ENCODE data around the gene S100A12.

Gene S100A12

GRCh38 chr1:153363641-153364040, 11.8 kb downstream of the S100A12 start:
- H3K27me3 ChIP-seq (ENCODE audit: insufficient read depth, low read length), result no peaks in the 10 kb centered on the region
- no peaks in the 10 kb centered on the region for H3K4me1 ChIP-seq (ENCODE audit: insufficient read depth, low read length)
- no peaks in the 10 kb centered on the region for H3K36me3 ChIP-seq (ENCODE audit: insufficient read depth, low read depth, low read length)
- H3K27ac ChIP-seq (ENCODE audit: low read length), result no peak overlapping the region
- no peak overlapping the region for H3K4me3 ChIP-seq (ENCODE audit: low read length)
- H3K9me3 ChIP-seq (ENCODE audit: insufficient read depth, low read depth, low read length), result no peaks in the 10 kb centered on the region
- no peak overlapping the region for H3K9ac ChIP-seq (ENCODE audit: low read depth, low read length)

GRCh38 chr1:153362187-153362775, 13.1 kb downstream of the S100A12 start:
- H3K4me3 ChIP-seq (ENCODE audit: low read length), result no peak overlapping the region
- H3K9me3 ChIP-seq (ENCODE audit: insufficient read depth, low read depth, low read length), result no peaks in the 10 kb centered on the region
- H3K36me3 ChIP-seq (ENCODE audit: insufficient read depth, low read depth, low read length), result no peaks in the 10 kb centered on the region
- H3K9ac ChIP-seq (ENCODE audit: low read depth, low read length), result no peak overlapping the region
- no peak overlapping the region for H3K27ac ChIP-seq (ENCODE audit: low read length)
- H3K4me1 ChIP-seq (ENCODE audit: insufficient read depth, low read length), result no peaks in the 10 kb centered on the region
- H3K27me3 ChIP-seq (ENCODE audit: insufficient read depth, low read length), result no peaks in the 10 kb centered on the region

GRCh38 chr1:153361480-153362109, 13.8 kb downstream of the S100A12 start:
- Histone ChIP-seq H3K4me1 (ENCODE audit: insufficient read depth, low read length) (no peaks in the 10 kb centered on the region), H3K9me3 (ENCODE audit: insufficient read depth, low read depth, low read length) (no peaks in the 10 kb centered on the region), H3K36me3 (ENCODE audit: insufficient read depth, low read depth, low read length) (no peaks in the 10 kb centered on the region), H3K27ac (ENCODE audit: low read length) (no peak overlapping the region), H3K4me3 (ENCODE audit: low read length) (no peak overlapping the region), H3K9ac (ENCODE audit: low read depth, low read length) (no peak overlapping the region), H3K27me3 (ENCODE audit: insufficient read depth, low read length) (no peaks in the 10 kb centered on the region)

- Histone ChIP-seq H3K9me3 (ENCODE audit: insufficient read depth, low read depth, low read length) (no peaks in the 10 kb centered on the region), H3K4me3 (ENCODE audit: low read length) (no peak overlapping the region), H3K27me3 (ENCODE audit: insufficient read depth, low read length) (no peaks in the 10 kb centered on the region), H3K9ac (ENCODE audit: low read depth, low read length) (no peak overlapping the region), H3K36me3 (ENCODE audit: insufficient read depth, low read depth, low read length) (no peaks in the 10 kb centered on the region), H3K4me1 (ENCODE audit: insufficient read depth, low read length) (no peaks in the 10 kb centered on the region), H3K27ac (ENCODE audit: low read length) (no peak overlapping the region)
Observed at GRCh38 chr1:153360592-153361479, 14.6 kb downstream of the S100A12 start.

- no peaks in the 10 kb centered on the region for H3K27me3 ChIP-seq (ENCODE audit: insufficient read depth, low read length)
- H3K4me3 ChIP-seq (ENCODE audit: low read length), result no peak overlapping the region
- H3K36me3 ChIP-seq (ENCODE audit: insufficient read depth, low read depth, low read length), result no peaks in the 10 kb centered on the region
- H3K9me3 ChIP-seq (ENCODE audit: insufficient read depth, low read depth, low read length), result no peaks in the 10 kb centered on the region
- no peak overlapping the region for H3K9ac ChIP-seq (ENCODE audit: low read depth, low read length)
- H3K4me1 ChIP-seq (ENCODE audit: insufficient read depth, low read length), result no peaks in the 10 kb centered on the region
- H3K27ac ChIP-seq (ENCODE audit: low read length), result no peak overlapping the region
Observed at GRCh38 chr1:153360190-153360589, 15.2 kb downstream of the S100A12 start.

GRCh38 chr1:153359241-153359640, 16.2 kb downstream of the S100A12 start:
- no peak overlapping the region for H3K4me3 ChIP-seq (ENCODE audit: low read length)
- H3K4me1 ChIP-seq (ENCODE audit: insufficient read depth, low read length), result no peaks in the 10 kb centered on the region
- no peaks in the 10 kb centered on the region for H3K36me3 ChIP-seq (ENCODE audit: insufficient read depth, low read depth, low read length)
- no peaks in the 10 kb centered on the region for H3K9me3 ChIP-seq (ENCODE audit: insufficient read depth, low read depth, low read length)
- H3K27me3 ChIP-seq (ENCODE audit: insufficient read depth, low read length), result no peaks in the 10 kb centered on the region
- H3K27ac ChIP-seq (ENCODE audit: low read length), result no peak overlapping the region
- no peak overlapping the region for H3K9ac ChIP-seq (ENCODE audit: low read depth, low read length)

- H3K4me1 ChIP-seq (ENCODE audit: insufficient read depth, low read length), result no peaks in the 10 kb centered on the region
- H3K9ac ChIP-seq (ENCODE audit: low read depth, low read length), result no peak overlapping the region
- H3K27ac ChIP-seq (ENCODE audit: low read length), result no peak overlapping the region
- no peaks in the 10 kb centered on the region for H3K27me3 ChIP-seq (ENCODE audit: insufficient read depth, low read length)
- H3K9me3 ChIP-seq (ENCODE audit: insufficient read depth, low read depth, low read length), result no peaks in the 10 kb centered on the region
- H3K4me3 ChIP-seq (ENCODE audit: low read length), result no peak overlapping the region
- H3K36me3 ChIP-seq (ENCODE audit: insufficient read depth, low read depth, low read length), result no peaks in the 10 kb centered on the region
Observed at GRCh38 chr1:153358691-153358975, 16.8 kb downstream of the S100A12 start.

GRCh38 chr1:153357853-153358690, 17.3 kb downstream of the S100A12 start, which contains the start of gene S100A9:
Gene S100A9, plus strand, starts transcription at chr1:153357854. Its CDS starts 430 bp downstream, at chr1:153358284.
- Histone ChIP-seq H3K9me3 (ENCODE audit: insufficient read depth, low read depth, low read length) (no peaks in the 10 kb centered on the region), H3K9ac (ENCODE audit: low read depth, low read length) (no peak within 1 kb of the TSS), H3K4me3 (ENCODE audit: low read length) (no peak within 1 kb of the TSS), H3K4me1 (ENCODE audit: insufficient read depth, low read length) (no peaks in the 10 kb centered on the region), H3K36me3 (ENCODE audit: insufficient read depth, low read depth, low read length) (no peaks in the 10 kb centered on the region), H3K27me3 (ENCODE audit: insufficient read depth, low read length) (no peaks in the 10 kb centered on the region), H3K27ac (ENCODE audit: low read length) (no peak within 1 kb of the TSS)

- no peak overlapping the region for H3K27ac ChIP-seq (ENCODE audit: low read length)
- H3K4me1 ChIP-seq (ENCODE audit: insufficient read depth, low read length), result no peaks in the 10 kb centered on the region
- no peaks in the 10 kb centered on the region for H3K36me3 ChIP-seq (ENCODE audit: insufficient read depth, low read depth, low read length)
- H3K27me3 ChIP-seq (ENCODE audit: insufficient read depth, low read length), result no peaks in the 10 kb centered on the region
- H3K9me3 ChIP-seq (ENCODE audit: insufficient read depth, low read depth, low read length), result no peaks in the 10 kb centered on the region
- no peak overlapping the region for H3K9ac ChIP-seq (ENCODE audit: low read depth, low read length)
- no peak overlapping the region for H3K4me3 ChIP-seq (ENCODE audit: low read length)
Observed at GRCh38 chr1:153357076-153357852, 18.2 kb downstream of the S100A12 start.

GRCh38 chr1:153356392-153357075, 18.9 kb downstream of the S100A12 start:
- no peaks in the 10 kb centered on the region for H3K27me3 ChIP-seq (ENCODE audit: insufficient read depth, low read length)
- no peaks in the 10 kb centered on the region for H3K9me3 ChIP-seq (ENCODE audit: insufficient read depth, low read depth, low read length)
- H3K4me3 ChIP-seq (ENCODE audit: low read length), result no peak overlapping the region
- no peaks in the 10 kb centered on the region for H3K4me1 ChIP-seq (ENCODE audit: insufficient read depth, low read length)
- H3K27ac ChIP-seq (ENCODE audit: low read length), result no peak overlapping the region
- no peaks in the 10 kb centered on the region for H3K36me3 ChIP-seq (ENCODE audit: insufficient read depth, low read depth, low read length)
- no peak overlapping the region for H3K9ac ChIP-seq (ENCODE audit: low read depth, low read length)
